Measurements from ENCODE around the gene TRMT10B.
A peak's percentile ranks its signal among the peaks of the same experiment; 100 is the strongest.
"Not testable (repeated sequence)": the region's sequence is repeated elsewhere in the genome, so short reads cannot be mapped to it uniquely, and the experiment has no call there.

The TRMT10B gene

GRCh38 chr9:37801287-37801850 lies 47.8 kb downstream of the TRMT10B start:
- peak overlapping the region; percentile 90 for H3K4me3 ChIP-seq (ENCODE audit: low read length)
- TF ChIP-seq ZNF274 (IDR thresholded peaks at IDR 0.05; ENCODE audit: low read depth, low read length), result no peak

GRCh38 chr9:37801959-37802711 lies 48.5 kb downstream of the TRMT10B start:
- H3K4me3 ChIP-seq (ENCODE audit: low read length), result peak overlapping the region; percentile 90
- TF ChIP-seq ZNF274 (IDR thresholded peaks at IDR 0.05; ENCODE audit: low read depth, low read length), result no peak

- H3K4me3 ChIP-seq (ENCODE audit: low read length), result no peak overlapping the region
- TF ChIP-seq ZNF274 (IDR thresholded peaks at IDR 0.05; ENCODE audit: low read depth, low read length), result no peak
Observed at GRCh38 chr9:37806271-37806670, 52.7 kb downstream of the TRMT10B start.

GRCh38 chr9:37809676-37810075 lies 56.1 kb downstream of the TRMT10B start:
- not testable (repeated sequence) for H3K4me3 ChIP-seq (ENCODE audit: low read length)

GRCh38 chr9:37811906-37812476 lies 58.4 kb downstream of the TRMT10B start:
- no peak overlapping the region for H3K4me3 ChIP-seq (ENCODE audit: low read length)
- TF ChIP-seq ZNF274 (IDR thresholded peaks at IDR 0.05; ENCODE audit: low read depth, low read length), result no peak

GRCh38 chr9:37812773-37813379 lies 59.3 kb downstream of the TRMT10B start:
- no peak for TF ChIP-seq ZNF274 (IDR thresholded peaks at IDR 0.05; ENCODE audit: low read depth, low read length)
- H3K4me3 ChIP-seq (ENCODE audit: low read length), result no peak overlapping the region

GRCh38 chr9:37818849-37819248 lies 65.2 kb downstream of the TRMT10B start:
- TF ChIP-seq ZNF274 (IDR thresholded peaks at IDR 0.05; ENCODE audit: low read depth, low read length), result no peak

GRCh38 chr9:37820142-37820541 lies 66.5 kb downstream of the TRMT10B start:
- H3K4me3 ChIP-seq (ENCODE audit: low read length), result no peak overlapping the region
- TF ChIP-seq ZNF274 (IDR thresholded peaks at IDR 0.05; ENCODE audit: low read depth, low read length), result no peak

More at GRCh38 chr9:37818849-37819248, 65.2 kb downstream of the TRMT10B start:
- no peak overlapping the region for H3K4me3 ChIP-seq (ENCODE audit: low read length)

GRCh38 chr9:37825174-37825573 lies 71.6 kb downstream of the TRMT10B start:
- not testable (repeated sequence) for H3K4me3 ChIP-seq (ENCODE audit: low read length)

- TF ChIP-seq ZNF274 (IDR thresholded peaks at IDR 0.05; ENCODE audit: low read depth, low read length), result no peak
- no peak overlapping the region for H3K4me3 ChIP-seq (ENCODE audit: low read length)
Observed at GRCh38 chr9:37827483-37828165, 74.0 kb downstream of the TRMT10B start.
